ENCODE measurements around the gene OR8U1. TPM values are rescaled to one million over a fixed set of nuclear protein-coding genes. Genes with fewer than 3 reads are reported as not detected.
"Not testable (repeated sequence)": the region's sequence is repeated elsewhere in the genome, so short reads cannot be mapped to it uniquely, and the experiment has no call there.

OR8U1 gene
- total and polyA plus RNA-seq, 2 donors (not counting 3 experiments of a cell fraction or from before 2014, with no cell fraction given), result not detected

DNA sequence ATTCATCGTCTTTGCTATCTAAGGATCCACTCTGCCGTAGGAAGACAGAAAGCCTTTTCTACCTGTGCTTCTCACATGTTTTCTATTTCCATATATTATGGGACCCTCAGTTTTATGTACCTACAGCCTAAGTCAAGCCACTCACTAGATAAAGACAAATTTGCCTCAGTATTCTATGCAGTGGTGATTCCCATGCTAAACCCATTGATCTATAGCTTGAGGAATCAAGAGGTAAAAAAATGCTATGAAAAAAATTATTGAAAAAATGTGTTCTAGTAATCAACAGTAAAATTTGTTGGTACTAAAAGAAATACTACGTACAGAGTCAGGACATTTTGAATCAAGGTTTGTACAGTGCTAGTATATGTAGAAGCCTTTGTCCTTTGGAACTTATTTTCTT is 19.0 kb downstream of the OR8U1 start:
- no peak for TF ChIP-seq MYC (IDR thresholded peaks at IDR 0.05; ENCODE audit: low read depth, low read length)
- dilution Hi-C loops (cut with MboI; ENCODE audit: extremely low pct_ligation_motif_present, low sequenced_read_pairs) (no loop called here), intact Hi-C loops (cut with micrococcal nuclease) (no loop called here)
- no peaks in the 10 kb centered on the region for H3K9me1 ChIP-seq (replicated peaks; ENCODE audit: control insufficient read depth, extremely low read depth, insufficient read depth, low read length)
- no peak overlapping the region for H3K4me2 ChIP-seq (ENCODE audit: insufficient read depth, low read length)
- POLR2A ChIA-PET, result no interaction called here
- CTCF ChIA-PET, result no interaction called here
- H3K9ac ChIP-seq (replicated peaks; ENCODE audit: extremely low read depth, insufficient read depth, low read length), result no peak overlapping the region
- no peaks in the 10 kb centered on the region for H3K36me3 ChIP-seq (ENCODE audit: control insufficient read depth in 2 of 2, extremely low read depth in 1 of 2, insufficient read depth in 2 of 2, low read length in 2 of 2)
- H3K4me3 ChIP-seq (replicated peaks in 1 of 3; ENCODE audit: insufficient read depth in 1 of 3, low read depth in 1 of 3, low read length in 3 of 3), result no peak overlapping the region
- FAIRE-seq, result no peak
- H4K20me1 ChIP-seq (replicated peaks; ENCODE audit: control insufficient read depth, extremely low read depth, insufficient read depth, low read length), result no peaks in the 10 kb centered on the region
- DNase-seq (ENCODE audit: low read depth, low spot score), result no peak
- no peaks in the 10 kb centered on the region for H3K4me1 ChIP-seq (ENCODE audit: control insufficient read depth, extremely low read depth, insufficient read depth, low read length)
- BruUV-seq (replicated peaks), result no TSS peak
- H3K9me3 ChIP-seq (replicated peaks; ENCODE audit: control insufficient read depth, insufficient read depth, low read length), result peaks cover 2% of the 10 kb centered on the region
- H3K27me3 ChIP-seq (ENCODE audit: control insufficient read depth in 2 of 2, insufficient read depth in 2 of 2, low read length in 2 of 2), result no peaks in the 10 kb centered on the region
- H2AFZ ChIP-seq (ENCODE audit: low read depth, low read length), result no peak overlapping the region
- H3K27ac ChIP-seq (ENCODE audit: insufficient read depth, low read depth, low read length), result no peak overlapping the region
- no peaks in the 10 kb centered on the region for H3K79me2 ChIP-seq (ENCODE audit: control insufficient read depth, insufficient read depth, low read length)

DNA sequence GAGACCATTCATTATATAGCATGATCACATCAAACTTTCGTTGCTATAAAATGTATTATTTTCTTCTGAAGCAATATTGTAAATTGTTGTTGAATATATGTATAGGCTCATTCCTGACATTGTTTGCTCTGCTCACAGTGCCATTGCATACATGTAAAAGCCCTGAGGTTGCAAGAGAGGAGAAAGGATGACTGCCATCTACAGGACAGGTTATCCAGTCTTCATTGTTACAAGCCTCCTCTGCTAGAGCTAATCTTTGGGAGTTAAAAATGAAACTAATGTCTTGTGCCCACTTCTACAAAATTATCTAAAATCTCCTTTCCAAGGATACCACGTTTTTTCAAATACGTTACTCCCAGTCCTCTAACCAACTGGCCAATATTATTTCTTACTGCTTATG is 20.6 kb downstream of the OR8U1 start:
- Histone ChIP-seq H3K9me1 (replicated peaks; ENCODE audit: control insufficient read depth, extremely low read depth, insufficient read depth, low read length) (no peaks in the 10 kb centered on the region), H3K27ac (ENCODE audit: insufficient read depth, low read depth, low read length) (no peak overlapping the region), H3K36me3 (ENCODE audit: control insufficient read depth in 2 of 2, extremely low read depth in 1 of 2, insufficient read depth in 2 of 2, low read length in 2 of 2) (no peaks in the 10 kb centered on the region), H3K4me1 (ENCODE audit: control insufficient read depth, extremely low read depth, insufficient read depth, low read length) (no peaks in the 10 kb centered on the region), H3K9ac (replicated peaks; ENCODE audit: extremely low read depth, insufficient read depth, low read length) (no peak overlapping the region), H2AFZ (ENCODE audit: low read depth, low read length) (no peak overlapping the region), H4K20me1 (replicated peaks; ENCODE audit: control insufficient read depth, extremely low read depth, insufficient read depth, low read length) (no peaks in the 10 kb centered on the region), H3K9me3 (replicated peaks; ENCODE audit: control insufficient read depth, insufficient read depth, low read length) (no peaks in the 10 kb centered on the region), H3K27me3 (ENCODE audit: control insufficient read depth in 2 of 2, insufficient read depth in 2 of 2, low read length in 2 of 2) (no peaks in the 10 kb centered on the region), H3K4me2 (ENCODE audit: insufficient read depth, low read length) (no peak overlapping the region), H3K4me3 (replicated peaks in 1 of 3; ENCODE audit: insufficient read depth in 1 of 3, low read depth in 1 of 3, low read length in 3 of 3) (no peak overlapping the region), H3K79me2 (ENCODE audit: control insufficient read depth, insufficient read depth, low read length) (no peaks in the 10 kb centered on the region)
- no TSS peak for BruUV-seq (replicated peaks)
- intact Hi-C loops (cut with micrococcal nuclease), result no loop called here
- FAIRE-seq (no peak), DNase-seq (ENCODE audit: low read depth, low spot score) (no peak)
- dilution Hi-C loops (cut with MboI; ENCODE audit: extremely low pct_ligation_motif_present, low sequenced_read_pairs), result no loop called here
- ChIA-PET POLR2A (no interaction called here), CTCF (no interaction called here)
- TF ChIP-seq JUN (IDR thresholded peaks at IDR 0.05; ENCODE audit: borderline replicate concordance, insufficient read depth, insufficient read length, low read depth) (no peak), CTCF (IDR thresholded peaks at IDR 0.05; ENCODE audit: extremely low read depth in 1 of 2, insufficient read depth in 1 of 2, low read depth in 1 of 2, low read length in 2 of 2) (no peak), EZH2 (IDR thresholded peaks at IDR 0.05; ENCODE audit: borderline replicate concordance, low read depth, low read length, severe bottlenecking) (no peak), MYC (IDR thresholded peaks at IDR 0.05; ENCODE audit: low read depth, low read length) (no peak), POLR2AphosphoS5 (IDR thresholded peaks at IDR 0.05; ENCODE audit: insufficient read depth, low read depth, low read length) (no peak), FOS (IDR thresholded peaks at IDR 0.05; ENCODE audit: borderline replicate concordance, insufficient read depth, low read length) (no peak), GATA2 (IDR thresholded peaks at IDR 0.05; ENCODE audit: insufficient read depth, insufficient read length, low read depth, low read length) (no peak), POLR2A (IDR thresholded peaks at IDR 0.05; ENCODE audit: low read depth, low read length) (no peak)
- TF ChIP-seq, protein P1, sequence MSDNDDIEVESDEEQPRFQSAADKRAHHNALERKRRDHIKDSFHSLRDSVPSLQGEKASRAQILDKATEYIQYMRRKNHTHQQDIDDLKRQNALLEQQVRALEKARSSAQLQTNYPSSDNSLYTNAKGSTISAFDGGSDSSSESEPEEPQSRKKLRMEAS (IDR thresholded peaks at IDR 0.05; ENCODE audit: insufficient read depth, insufficient read length), result no peak

- H3K4me2 ChIP-seq (ENCODE audit: insufficient read depth, low read length); DNase-seq (ENCODE audit: low read depth, low spot score); CTCF ChIA-PET; H2AFZ ChIP-seq (ENCODE audit: low read depth, low read length); H3K27ac ChIP-seq (ENCODE audit: insufficient read depth, low read depth, low read length); FAIRE-seq; intact Hi-C loops (cut with micrococcal nuclease); H4K20me1 ChIP-seq (replicated peaks; ENCODE audit: control insufficient read depth, extremely low read depth, insufficient read depth, low read length); POLR2A ChIA-PET; H3K4me1 ChIP-seq (ENCODE audit: control insufficient read depth, extremely low read depth, insufficient read depth, low read length); H3K27me3 ChIP-seq (ENCODE audit: control insufficient read depth in 2 of 2, insufficient read depth in 2 of 2, low read length in 2 of 2); dilution Hi-C loops (cut with MboI; ENCODE audit: extremely low pct_ligation_motif_present, low sequenced_read_pairs); BruUV-seq (replicated peaks); H3K9ac ChIP-seq (replicated peaks; ENCODE audit: extremely low read depth, insufficient read depth, low read length); H3K4me3 ChIP-seq (replicated peaks in 1 of 3; ENCODE audit: insufficient read depth in 1 of 3, low read depth in 1 of 3, low read length in 3 of 3); H3K79me2 ChIP-seq (ENCODE audit: control insufficient read depth, insufficient read depth, low read length); H3K9me1 ChIP-seq (replicated peaks; ENCODE audit: control insufficient read depth, extremely low read depth, insufficient read depth, low read length); H3K9me3 ChIP-seq (replicated peaks; ENCODE audit: control insufficient read depth, insufficient read depth, low read length); H3K36me3 ChIP-seq (ENCODE audit: control insufficient read depth in 2 of 2, extremely low read depth in 1 of 2, insufficient read depth in 2 of 2, low read length in 2 of 2): not testable (repeated sequence)
These were observed 26.5 kb downstream of the OR8U1 start for GRCh38 chr11:56401858-56402461.

All from endothelial cell of umbilical vein (primary cell).